K562 (cell line): Measurements from ENCODE around the gene TAL1. TPM values are rescaled to one million over a fixed set of nuclear protein-coding genes. Genes with fewer than 3 reads are reported as not detected.

ENCODE experiments used
- ATAC-seq: fragments of 200-7000 bp; cut with Tn5 transposase; 3 replicates; pipeline ENCODE4 v1.9.1; 2020; ENCODE audit warnings: moderate library complexity
- BruUV-seq: library from RNA; stranded (reverse); fragments of 400-500 nt; replicated peaks from 2 replicates; lab custom pipeline; 2021; lab: Mats Ljungman, UMichigan
- CTCF ChIA-PET: fragments of 300-600 bp; formaldehyde crosslinking; extraction: SDS; loops from one replicate; lab custom pipeline; 2021; ENCODE audit warnings: low intra/inter-chr PET ratio; lab: Yijun Ruan, JAX
- POLR2A ChIA-PET: fragments of 300-600, 350-650 bp; sonication (Branson Sonifier 250); formaldehyde crosslinking; extraction: SDS; loops from one replicate; lab custom pipeline; 2021; ENCODE audit warnings: antibody characterized with exemption, inconsistent platforms; lab: Yijun Ruan, JAX
- DNase-seq, 4 experiments: peaks; one replicate each; pipeline versions ENCODE4 v3.0.0 to v3.0.0-alpha.2; 2011 to 2018; ENCODE audit warnings: low spot score in 3 of 4, mixed read lengths in 3 of 4; ENCODE audit errors: extremely low read depth in 1 of 4
- FAIRE-seq: peaks from 2 replicates; lab custom pipeline; 2011; peaks lifted over from hg19 to GRCh38; lab: Jason Lieb, UNC
- H2AFZ ChIP-seq: 2 replicates; pipeline ENCODE4 v1.6.0; 2011; ENCODE audit warnings: low read depth, low read length, control low read depth, inconsistent platforms
- H3K27ac ChIP-seq: fragments of 200-600 bp; 3 replicates; pipeline ENCODE4 v1.8.0; 2011; ENCODE audit warnings: low read depth, mild to moderate bottlenecking, control low read depth, inconsistent platforms, low read length, moderate library complexity, mixed read lengths; ENCODE audit errors: extremely low read depth
- H3K27me3 ChIP-seq, 2 experiments: fragments of 300-600 bp in 1 of 2; 2 replicates in 1 of 2; 3 replicates in 1 of 2; pipeline versions ENCODE4 v1.6.0 to v1.8.0; 2011; ENCODE audit warnings: inconsistent platforms in 2 of 2, low read length in 2 of 2, mild to moderate bottlenecking in 1 of 2, mixed read lengths in 1 of 2, moderate library complexity in 1 of 2; ENCODE audit not compliant: control insufficient read depth in 2 of 2, insufficient read depth in 2 of 2
- H3K36me3 ChIP-seq: fragments of 300-600 bp; 3 replicates; pipeline ENCODE4 v1.8.0; 2011; ENCODE audit warnings: mild to moderate bottlenecking, low read length, inconsistent platforms; ENCODE audit not compliant: control insufficient read depth, insufficient read depth
- H3K4me1 ChIP-seq, 2 experiments: fragments of 200-600 bp in 1 of 2; replicated peaks in 1 of 2; 2 replicates in 1 of 2; 3 replicates in 1 of 2; pipeline versions ENCODE4 v1.5.1 to v1.8.0; 2011; ENCODE audit warnings: inconsistent platforms in 2 of 2, low read length in 2 of 2, mild to moderate bottlenecking in 1 of 2, mixed read lengths in 1 of 2, moderate library complexity in 1 of 2; ENCODE audit not compliant: control insufficient read depth in 2 of 2, insufficient read depth in 2 of 2
- H3K4me2 ChIP-seq: 2 replicates; pipeline ENCODE4 v1.6.1; 2011; ENCODE audit warnings: low read length, control low read depth, inconsistent platforms, mixed read lengths; ENCODE audit not compliant: insufficient read depth
- H3K4me3 ChIP-seq: fragments of 200-600 bp; sonication (generic), shearing (Covaris generic); 2 replicates; pipeline ENCODE4 v1.5.1; 2016; ENCODE audit warnings: control low read depth, inconsistent platforms
- H3K79me2 ChIP-seq: fragments of 200-600 bp; 3 replicates; pipeline ENCODE4 v1.8.0; 2011; ENCODE audit warnings: low read length, inconsistent platforms; ENCODE audit not compliant: control insufficient read depth, insufficient read depth
- H3K9ac ChIP-seq, 2 experiments: 2 replicates each; pipeline versions ENCODE4 v1.6.0 to v1.6.1; 2011; ENCODE audit warnings: low read depth in 2 of 2, low read length in 2 of 2, control low read depth in 1 of 2, inconsistent platforms in 1 of 2, mild to moderate bottlenecking in 1 of 2, mixed read lengths in 1 of 2; ENCODE audit not compliant: insufficient read depth in 1 of 2
- H3K9me1 ChIP-seq: one replicate; pipeline ENCODE4 v1.6.0; 2011; ENCODE audit warnings: inconsistent platforms, mild to moderate bottlenecking, low read length, moderate library complexity; ENCODE audit not compliant: control insufficient read depth, insufficient read depth
- H3K9me3 ChIP-seq: replicated peaks from 2 replicates; pipeline ENCODE4 v1.5.1; 2011; ENCODE audit warnings: low read depth, low read length, inconsistent platforms; ENCODE audit not compliant: control insufficient read depth, insufficient read depth
- H4K20me1 ChIP-seq: replicated peaks from 2 replicates; pipeline ENCODE4 v1.6.1; 2011; ENCODE audit warnings: low read length, inconsistent platforms, mixed read lengths; ENCODE audit not compliant: control insufficient read depth, insufficient read depth
- CREB1 ChIP-seq, 2 experiments: sonication (generic) in 1 of 2; formaldehyde crosslinking in 1 of 2; IDR thresholded peaks; 2 replicates each; pipeline versions ENCODE4 v1.6.1 to v1.8.0; 2012 to 2022; ENCODE audit warnings: inconsistent platforms in 1 of 2, mild to moderate bottlenecking in 1 of 2, missing genetic modification reagents in 1 of 2, moderate library complexity in 1 of 2
- DLX4 ChIP-seq: fragments of 250-450 bp; sonication (Bioruptor Pico); IDR thresholded peaks from 2 replicates; pipeline ENCODE4 v1.6.1; 2021; ENCODE audit warnings: mild to moderate bottlenecking
- ESRRA ChIP-seq: fragments of 450-650 bp; IDR thresholded peaks from 2 replicates; pipeline ENCODE4 v1.6.1; 2014; ENCODE audit warnings: low read depth, mild to moderate bottlenecking, moderate library complexity, borderline replicate concordance
- HDAC8 ChIP-seq: fragments of 450-650 bp; IDR thresholded peaks from 2 replicates; pipeline ENCODE4 v1.6.1; 2016; ENCODE audit warnings: mild to moderate bottlenecking, missing genetic modification characterization, moderate library complexity, missing compliant biosample characterization
- KLF1 ChIP-seq: fragments of 450-650 bp; IDR thresholded peaks from 2 replicates; pipeline ENCODE4 v1.6.1; 2016; ENCODE audit warnings: missing genetic modification characterization, missing compliant biosample characterization
- NR2F6 ChIP-seq: fragments of 450-650 bp; formaldehyde crosslinking; IDR thresholded peaks from 2 replicates; pipeline ENCODE4 v1.4.0; 2020; ENCODE audit warnings: mild to moderate bottlenecking
- USF2 ChIP-seq: sonication (generic); formaldehyde crosslinking; IDR thresholded peaks from 2 replicates; pipeline ENCODE4 v1.5.0; 2020; ENCODE audit warnings: missing genetic modification reagents
- XRCC4 ChIP-seq: IDR thresholded peaks from one replicate; pipeline ENCODE4 v1.6.1; 2011; ENCODE audit not compliant: insufficient read depth, insufficient read length; ENCODE audit errors: extremely low read depth
- ZNF830 ChIP-seq: fragments of 250-450 bp; sonication (Bioruptor Pico); IDR thresholded peaks from 2 replicates; pipeline ENCODE4 v1.5.0; 2021; ENCODE audit warnings: mild to moderate bottlenecking
- WGBS: fragments of 100-300 bp; shearing (Covaris generic); methylation state at CpG from one replicate; pipeline ENCODE4 v1.1.6; 2016; ENCODE audit warnings: low coverage, mixed read lengths; ENCODE audit not compliant: insufficient coverage; ENCODE audit errors: missing lambda C conversion rate; 5-methylcytosine and 5-hydroxymethylcytosine counted together
- in situ Hi-C: fragments of 300-500 bp; cut with MboI; formaldehyde crosslinking; loops from 4 replicates; pipeline ENCODE4 v1.15.0; 2018; ENCODE audit warnings: inconsistent platforms, mixed read lengths
- intact Hi-C: fragments of 100-400 bp; cut with micrococcal nuclease; formaldehyde crosslinking; loops from 2 replicates; pipeline ENCODE4 v1.14.2; 2022
- polyA plus RNA-seq, 8 experiments: library from polyadenylated mRNA; depleted of rRNA in 4 of 8; stranded (reverse) in 5 of 8; unstranded in 3 of 8; fragments of >200 nt; fragmentation: Nextera tagmentation in 2 of 8; fragmentation: Illumina TruSeq in 1 of 8; extraction: Ambion mirVana in 2 of 8; extraction: Trizol in 1 of 8; gene quantifications; 2 replicates each; pipeline versions ENCODE4 v1.2.1 to v1.2.3, GENCODE V29; 2011 to 2014; ENCODE audit warnings: inconsistent platforms in 1 of 8, missing spikeins in 1 of 8
- total RNA-seq, 7 experiments: library from RNA; depleted of rRNA in 6 of 7; stranded (reverse); fragments of >200 nt in 6 of 7; fragmentation: Illumina TruSeq in 2 of 7; extraction: Trizol in 2 of 7; gene quantifications; 2 replicates each; pipeline versions ENCODE4 v1.2.1 to v1.2.3, GENCODE V29; 2011 to 2021; ENCODE audit warnings: low replicate concordance in 1 of 7

Gene TAL1
- total and polyA plus RNA-seq, 9 of the 15 experiments (the other 6 are each of a cell fraction or from before 2014, with no cell fraction given): 18.5 to 106 (median 59.7) TPM

- no peak for ATAC-seq
- H3K36me3 ChIP-seq: no peaks in the 10 kb centered on the region
- peak in 1 of 4 experiments; percentile 11 for DNase-seq
- no peak for FAIRE-seq
- no TSS peak for BruUV-seq
- 79% methylated on average over 6 of the region's 6 CpGs for WGBS
- no peaks in the 10 kb centered on the region for H3K79me2 ChIP-seq
- peak overlapping the region; percentile 31 to 87; a peak in 3 of 4 replicates for H3K9ac ChIP-seq
- H2AFZ ChIP-seq: peak overlapping the region; percentile 69
- no peaks in the 10 kb centered on the region for H3K27me3 ChIP-seq
- no peaks in the 10 kb centered on the region for H3K9me1 ChIP-seq
- no peaks in the 10 kb centered on the region for H4K20me1 ChIP-seq
- intact Hi-C loops (no loop called here), in situ Hi-C loops (loop anchor here (5.0 kb wide), 1 partner anchor 71 kb away; no protein-coding TSS in a partner anchor)
- peaks cover 49 to 69% of the 10 kb centered on the region in 2 experiments for H3K4me1 ChIP-seq
- no peak for TF ChIP-seq ESRRA
- TF ChIP-seq XRCC4: no peak
- TF ChIP-seq USF2 (CRISPR knock-in tag): peak; percentile 38
- H3K27ac ChIP-seq: peak overlapping the region; percentile 15; the same call in 1 of the 3 replicates
- no peak overlapping the region for H3K4me3 ChIP-seq
- POLR2A ChIA-PET: interaction anchor here (0.7 to 2.8 kb wide), 12 partner anchors 9 to 144 kb away, joined by 3 to 15 read pairs (median 5); partner anchors contain the start of gene STIL
- CTCF ChIA-PET: interaction anchor here (0.6 kb wide), 1 partner anchor 68 kb away, joined by 6 read pairs; no protein-coding TSS in a partner anchor
- no peak overlapping the region; the same call in 1 of the 2 replicates for H3K4me2 ChIP-seq
- H3K9me3 ChIP-seq: no peaks in the 10 kb centered on the region
Observed at GRCh38 chr1:47190857-47191256, 41.2 kb downstream of the TAL1 start.

GRCh38 chr1:47190509-47190855 is 41.5 kb downstream of the TAL1 start:
- no peaks in the 10 kb centered on the region for H3K9me3 ChIP-seq
- no peaks in the 10 kb centered on the region for H3K27me3 ChIP-seq
- no peak for DNase-seq
- H4K20me1 ChIP-seq: no peaks in the 10 kb centered on the region
- H3K9ac ChIP-seq: peak overlapping the region; percentile 31 to 87; a peak in 3 of 4 replicates
- POLR2A ChIA-PET: interaction anchor here (0.7 to 1.7 kb wide), 11 partner anchors 9 to 247 kb away, joined by 3 to 15 read pairs (median 5); partner anchors contain the start of genes FOXD2 and STIL
- no peak for FAIRE-seq
- peak overlapping the region; percentile 15; the same call in 1 of the 3 replicates for H3K27ac ChIP-seq
- intact Hi-C loops (no loop called here), in situ Hi-C loops (loop anchor here (5.0 kb wide), 1 partner anchor 72 kb away; no protein-coding TSS in a partner anchor)
- no peak overlapping the region; the same call in 1 of the 2 replicates for H3K4me2 ChIP-seq
- WGBS: 83% methylated on average over 5 of the region's 5 CpGs
- CTCF ChIA-PET: interaction anchor here (0.6 kb wide), 1 partner anchor 68 kb away, joined by 6 read pairs; no protein-coding TSS in a partner anchor
- H3K4me1 ChIP-seq: peaks cover 49 to 69% of the 10 kb centered on the region in 2 experiments
- no peaks in the 10 kb centered on the region for H3K36me3 ChIP-seq
- no peaks in the 10 kb centered on the region for H3K9me1 ChIP-seq
- BruUV-seq: no TSS peak
- peak overlapping the region; percentile 69 for H2AFZ ChIP-seq
- H3K79me2 ChIP-seq: no peaks in the 10 kb centered on the region
- H3K4me3 ChIP-seq: no peak overlapping the region
- ATAC-seq: no peak
- TF ChIP-seq NR2F6 (CRISPR knock-in tag) (no peak), CREB1 (IDR thresholded peaks at IDR 0.05) (no peak), CREB1 (CRISPR knock-in tag; IDR thresholded peaks at IDR 0.05) (no peak), HDAC8 (tag) (no peak), DLX4 (no peak), ZNF830 (CRISPR knock-in tag) (no peak), KLF1 (tag) (no peak)
